Gastrocnemius medialis (tissue), 4 donors: Measurements from ENCODE around the gene NSRP1. TPM values are rescaled to one million over a fixed set of nuclear protein-coding genes. Genes with fewer than 3 reads are reported as not detected.

Experiments used
- ATAC-seq, 2 donors: fragments of 150-250 bp; one replicate each; pipeline ENCODE4 v1.9.1; 2016
- DNase-seq, 2 donors: peaks; one replicate each; pipeline ENCODE4 v3.0.0-alpha.2; 2019
- H3K27ac ChIP-seq, 4 donors: fragments of 200-600 bp; sonication (generic); 1 replicate in 1 of 4; 2 replicates in 3 of 4; pipeline ENCODE4 v1.5.1; 2016 to 2018; ENCODE audit warnings: mild to moderate bottlenecking in 2 of 4, moderate library complexity in 1 of 4
- H3K27me3 ChIP-seq, 3 donors: fragments of 200-600 bp; sonication (generic) in 2 of 3; 1 replicate in 1 of 3; 2 replicates in 2 of 3; pipeline versions ENCODE4 v1.5.1 to v1.6.0; 2016 to 2019; ENCODE audit warnings: mild to moderate bottlenecking in 1 of 3, moderate library complexity in 1 of 3
- H3K36me3 ChIP-seq, 2 donors: fragments of 200-600 bp; sonication (generic) in 1 of 2; one replicate each; pipeline ENCODE4 v1.5.1; 2017 to 2018
- H3K4me1 ChIP-seq, 2 donors: fragments of 200-600 bp; sonication (generic) in 1 of 2; one replicate each; pipeline ENCODE4 v1.5.1; 2016 to 2017; ENCODE audit warnings: mild to moderate bottlenecking in 2 of 2
- H3K4me3 ChIP-seq, 4 donors: fragments of 200-600 bp; sonication (generic) in 3 of 4; 1 replicate in 1 of 4; 2 replicates in 3 of 4; pipeline ENCODE4 v1.5.1; 2016 to 2019; ENCODE audit warnings: mild to moderate bottlenecking in 2 of 4
- H3K9me3 ChIP-seq, 3 donors: fragments of 200-600 bp; sonication (generic) in 2 of 3; 1 replicate in 1 of 3; 2 replicates in 2 of 3; pipeline ENCODE4 v1.5.1; 2016 to 2019
- POLR2A ChIP-seq, 2 donors: fragments of 450-650 bp; IDR thresholded peaks; one replicate each; pipeline ENCODE4 v1.6.1; 2017; ENCODE audit warnings: antibody characterized with exemption in 2 of 2, mild to moderate bottlenecking in 2 of 2, moderate library complexity in 2 of 2
- in situ Hi-C, 4 donors: fragments of 200-750 bp; cut with MboI; loops; one replicate each; pipeline versions ENCODE4 v1.15.0 to v1.8.0; 2017; ENCODE audit warnings: low sequenced_read_pairs in 4 of 4
- intact Hi-C: fragments of 100-400 bp; cut with DNase I; formaldehyde crosslinking; loops from one replicate; pipeline ENCODE4 v1.15.1; 2023; ENCODE audit warnings: low total_unique reads
- total RNA-seq, 4 donors: library from RNA; depleted of rRNA; stranded (reverse); fragments of >200 nt; gene quantifications; one replicate each; pipeline versions ENCODE4 v1.1.0 to v1.2.3, GENCODE V29; 2016
- TF ChIP-seq, protein P1 (sequence below), 5 experiments: fragments of 450-650 bp in 3 of 5; fragments of 200-600 bp in 2 of 5; sonication (generic) in 2 of 5; IDR thresholded peaks in 4 of 5; conservative IDR thresholded peaks in 1 of 5; 1 replicate in 4 of 5; 2 replicates in 1 of 5; pipeline ENCODE4 v1.5.1; 2016 to 2019; ENCODE audit warnings: antibody characterized with exemption in 5 of 5, mild to moderate bottlenecking in 3 of 5, moderate library complexity in 3 of 5

Gene NSRP1
- total RNA-seq, 4 donors from 2014 or later = 7.4 to 13.3 (median 11.0) TPM

DNA sequence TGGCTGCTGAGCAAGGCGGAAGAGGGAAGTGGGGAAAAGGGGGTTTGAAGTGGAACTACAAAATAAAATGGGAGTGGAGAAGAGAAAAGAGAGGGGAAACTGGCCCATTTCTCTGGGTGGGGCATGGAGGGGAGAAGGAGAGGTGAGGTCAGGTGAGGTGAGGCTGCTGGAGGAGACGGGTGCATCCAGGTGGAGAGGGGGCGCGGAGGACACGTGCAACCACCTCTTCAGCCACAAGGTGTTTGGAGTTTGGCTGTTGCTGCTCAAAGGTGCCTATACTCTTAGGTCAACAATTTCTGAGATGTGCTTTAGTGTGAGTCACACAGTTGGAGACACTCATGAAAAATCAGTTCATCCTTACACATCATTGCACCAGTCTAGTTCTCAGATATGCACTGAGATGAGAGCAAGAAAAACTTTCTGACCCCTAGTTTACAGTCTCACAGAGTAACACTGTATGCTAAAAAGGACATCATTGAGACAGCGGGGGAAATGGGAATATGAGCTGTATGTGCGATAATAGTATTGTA, 114.0 kb downstream of the NSRP1 start:
- Histone ChIP-seq H3K27ac (no peak overlapping the region), H3K9me3 (no peaks in the 10 kb centered on the region), H3K4me3 (no peak overlapping the region), H3K4me1 (peaks cover 7 to 8% of the 10 kb centered on the region in 2 donors), H3K27me3 (peaks cover 16 to 31% (median 20%) of the 10 kb centered on the region in 3 donors), H3K36me3 (no peaks in the 10 kb centered on the region)
- TF ChIP-seq POLR2A (IDR thresholded peaks at IDR 0.05) = no peak
- TF ChIP-seq, protein P1, sequence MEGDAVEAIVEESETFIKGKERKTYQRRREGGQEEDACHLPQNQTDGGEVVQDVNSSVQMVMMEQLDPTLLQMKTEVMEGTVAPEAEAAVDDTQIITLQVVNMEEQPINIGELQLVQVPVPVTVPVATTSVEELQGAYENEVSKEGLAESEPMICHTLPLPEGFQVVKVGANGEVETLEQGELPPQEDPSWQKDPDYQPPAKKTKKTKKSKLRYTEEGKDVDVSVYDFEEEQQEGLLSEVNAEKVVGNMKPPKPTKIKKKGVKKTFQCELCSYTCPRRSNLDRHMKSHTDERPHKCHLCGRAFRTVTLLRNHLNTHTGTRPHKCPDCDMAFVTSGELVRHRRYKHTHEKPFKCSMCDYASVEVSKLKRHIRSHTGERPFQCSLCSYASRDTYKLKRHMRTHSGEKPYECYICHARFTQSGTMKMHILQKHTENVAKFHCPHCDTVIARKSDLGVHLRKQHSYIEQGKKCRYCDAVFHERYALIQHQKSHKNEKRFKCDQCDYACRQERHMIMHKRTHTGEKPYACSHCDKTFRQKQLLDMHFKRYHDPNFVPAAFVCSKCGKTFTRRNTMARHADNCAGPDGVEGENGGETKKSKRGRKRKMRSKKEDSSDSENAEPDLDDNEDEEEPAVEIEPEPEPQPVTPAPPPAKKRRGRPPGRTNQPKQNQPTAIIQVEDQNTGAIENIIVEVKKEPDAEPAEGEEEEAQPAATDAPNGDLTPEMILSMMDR (IDR thresholded peaks at IDR 0.05 in 4 of 5, conservative IDR thresholded peaks at IDR 0.05 in 1 of 5) = no peak
- in situ Hi-C loops = no loop called here
- no peak for ATAC-seq
- no peak for DNase-seq
- intact Hi-C loops = loop anchor here (10.0 kb wide), 1 partner anchor 126 kb away; no protein-coding TSS in a partner anchor

DNA sequence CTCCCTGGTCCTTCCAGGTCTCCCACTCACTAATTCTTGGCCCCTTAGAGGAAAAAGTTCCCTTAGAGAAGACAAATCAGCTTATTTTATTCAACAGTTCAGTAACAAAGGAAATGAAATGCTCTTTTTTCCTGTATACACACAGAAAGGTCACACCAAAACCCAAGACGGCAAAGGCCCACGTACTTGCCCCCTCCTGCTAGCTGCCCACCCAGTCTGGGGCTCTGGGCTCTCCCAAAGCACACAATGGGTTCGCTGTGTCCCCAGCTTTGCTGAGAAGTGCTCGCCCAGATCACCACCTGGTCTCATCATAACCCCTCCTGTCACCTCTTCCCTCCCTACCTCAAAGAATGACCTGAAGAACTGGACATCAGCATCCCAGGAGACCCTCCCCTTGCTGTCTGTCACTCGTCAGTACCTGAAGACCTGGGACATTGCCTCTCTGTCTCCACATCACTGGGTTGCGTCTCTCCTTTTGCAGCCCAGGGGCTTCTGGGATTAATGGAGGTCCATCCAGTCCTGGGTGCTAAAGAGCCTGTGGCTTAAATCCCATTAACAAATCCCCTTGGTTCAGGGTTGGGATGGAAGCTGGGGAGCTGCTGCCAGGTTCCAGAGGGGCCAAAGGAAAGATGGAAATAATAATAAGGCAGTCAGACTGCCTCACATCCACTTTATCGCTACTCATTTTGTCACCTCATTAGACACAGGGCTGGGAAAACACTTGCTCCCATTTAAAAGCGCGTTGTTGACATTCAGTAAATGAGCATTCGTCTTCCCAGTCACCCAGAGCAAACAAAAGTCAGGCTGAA, 115.6 kb downstream of the NSRP1 start:
- ATAC-seq (no peak), DNase-seq (no peak)
- peaks cover 29 to 44% (median 31%) of the 10 kb centered on the region in 3 donors for H3K27me3 ChIP-seq

DNA sequence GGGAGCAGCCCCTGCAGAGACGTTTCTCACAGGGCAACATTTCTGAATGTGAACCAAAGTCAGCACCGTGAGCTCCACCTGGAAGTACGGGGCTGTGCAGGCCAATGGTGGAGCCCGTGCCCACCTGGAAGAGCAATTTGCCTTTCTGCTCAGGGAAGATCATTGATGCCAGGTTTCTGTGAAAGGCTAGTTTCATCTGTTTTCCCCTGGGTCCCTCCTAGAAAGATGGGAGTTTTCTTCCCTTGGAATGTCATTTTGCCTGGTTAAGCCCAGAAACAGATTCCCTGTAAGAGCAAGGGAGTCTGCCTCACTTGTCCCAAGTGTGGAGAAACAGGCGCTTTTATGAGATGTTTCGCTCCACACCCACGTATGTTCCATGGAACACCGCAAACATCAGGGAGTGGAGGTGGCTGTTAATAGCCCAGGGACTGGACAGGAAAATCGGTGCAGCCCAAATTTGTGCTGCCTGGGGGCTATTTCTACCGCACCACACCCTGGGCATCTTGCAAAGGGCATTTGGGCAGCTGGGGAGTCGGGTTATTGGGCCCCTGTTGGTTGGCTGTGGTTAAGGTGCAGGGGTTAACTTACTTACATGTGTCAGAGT, 116.3 kb downstream of the NSRP1 start:
- Histone ChIP-seq H3K27ac (no peak overlapping the region), H3K27me3 (peaks cover 36 to 51% (median 38%) of the 10 kb centered on the region in 3 donors), H3K36me3 (no peaks in the 10 kb centered on the region), H3K4me1 (peaks cover 12 to 14% of the 10 kb centered on the region in 2 donors), H3K9me3 (no peaks in the 10 kb centered on the region), H3K4me3 (no peak overlapping the region)
- intact Hi-C loops = loop anchor here (10.0 kb wide), 1 partner anchor 128 kb away; no protein-coding TSS in a partner anchor
- ATAC-seq = no peak
- in situ Hi-C loops = no loop called here
- TF ChIP-seq POLR2A (IDR thresholded peaks at IDR 0.05) = no peak
- TF ChIP-seq, protein P1 (IDR thresholded peaks at IDR 0.05 in 4 of 5, conservative IDR thresholded peaks at IDR 0.05 in 1 of 5) = no peak
- no peak for DNase-seq

More for the DNA sequence above, 115.6 kb downstream of the NSRP1 start:
- peaks cover 7 to 14% of the 10 kb centered on the region in 2 donors for H3K4me1 ChIP-seq
- H3K36me3 ChIP-seq = no peaks in the 10 kb centered on the region
- no peak overlapping the region for H3K4me3 ChIP-seq
- TF ChIP-seq, protein P1 (IDR thresholded peaks at IDR 0.05 in 4 of 5, conservative IDR thresholded peaks at IDR 0.05 in 1 of 5) = no peak
- TF ChIP-seq POLR2A (IDR thresholded peaks at IDR 0.05) = no peak
- H3K9me3 ChIP-seq = no peaks in the 10 kb centered on the region
- intact Hi-C loops = loop anchor here (10.0 kb wide), 1 partner anchor 127 kb away; no protein-coding TSS in a partner anchor
- no peak overlapping the region for H3K27ac ChIP-seq
- in situ Hi-C loops = no loop called here

DNA sequence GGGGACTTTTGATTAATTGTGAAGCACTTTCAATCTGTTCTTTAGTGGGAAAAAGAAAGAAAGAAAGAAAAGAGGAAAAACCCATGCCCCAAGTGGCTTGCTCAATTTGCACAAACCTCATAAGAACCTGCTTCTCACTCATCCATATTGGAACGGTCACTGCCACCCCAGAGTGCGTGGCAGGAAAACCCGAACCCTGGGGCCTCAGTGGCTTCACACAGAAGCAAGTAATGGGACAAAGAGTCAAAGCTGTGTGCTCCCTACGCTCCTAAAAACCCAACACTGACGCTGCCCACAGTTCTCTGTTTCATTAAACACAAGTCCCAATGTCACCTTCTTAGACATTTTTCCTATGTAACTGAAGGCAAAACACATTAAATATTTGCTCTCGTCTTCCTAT, 117.7 kb downstream of the NSRP1 start:
- no peak overlapping the region for H3K27ac ChIP-seq
- in situ Hi-C loops = no loop called here
- peaks cover 43 to 54% (median 46%) of the 10 kb centered on the region in 3 donors for H3K27me3 ChIP-seq
- H3K9me3 ChIP-seq = no peaks in the 10 kb centered on the region
- peaks cover 14% of the 10 kb centered on the region in 2 donors for H3K4me1 ChIP-seq
- DNase-seq (no peak), ATAC-seq (no peak)
- no peak overlapping the region for H3K4me3 ChIP-seq
- no peaks in the 10 kb centered on the region for H3K36me3 ChIP-seq
- intact Hi-C loops = loop anchor here (10.0 kb wide), 1 partner anchor 129 kb away; no protein-coding TSS in a partner anchor
- no peak for TF ChIP-seq POLR2A (IDR thresholded peaks at IDR 0.05)
- TF ChIP-seq, protein P1 (IDR thresholded peaks at IDR 0.05 in 4 of 5, conservative IDR thresholded peaks at IDR 0.05 in 1 of 5) = no peak
